Neural progenitor cell (in vitro differentiated cells): ENCODE measurements around the gene SLC35F5. TPM values are rescaled to one million over a fixed set of nuclear protein-coding genes. Genes with fewer than 3 reads are reported as not detected.

Source experiments
- DNase-seq: peaks from one replicate; pipeline ENCODE4 v3.0.0-alpha.2; 2016; ENCODE audit warnings: low spot score
- H2AFZ ChIP-seq: fragments of 200-600 bp; sonication (generic); replicated peaks from 2 replicates; pipeline ENCODE4 v1.6.1; 2016; ENCODE audit warnings: antibody characterized with exemption
- H3F3A ChIP-seq: fragments of 200-600 bp; sonication (generic); 2 replicates; pipeline ENCODE4 v1.6.1; 2016; ENCODE audit warnings: antibody characterized with exemption, low read depth
- H3K27ac ChIP-seq: fragments of 200-600 bp; sonication (generic); 2 replicates; pipeline ENCODE4 v1.5.1; 2016; ENCODE audit warnings: mild to moderate bottlenecking
- H3K27me3 ChIP-seq: fragments of 200-600 bp; sonication (generic); 2 replicates; pipeline ENCODE4 v1.6.1; 2016; ENCODE audit warnings: mild to moderate bottlenecking, moderate library complexity
- H3K36me3 ChIP-seq: fragments of 200-600 bp; sonication (generic); 2 replicates; pipeline ENCODE4 v1.5.1; 2016
- H3K4me1 ChIP-seq: fragments of 200-600 bp; sonication (generic); 2 replicates; pipeline ENCODE4 v1.6.1; 2016; ENCODE audit warnings: mixed run types
- H3K4me2 ChIP-seq: fragments of 200-600 bp; sonication (generic); 2 replicates; pipeline ENCODE4 v1.6.1; 2016
- H3K4me3 ChIP-seq: fragments of 200-600 bp; sonication (generic); 2 replicates; pipeline ENCODE4 v1.5.1; 2016
- H3K79me2 ChIP-seq: fragments of 200-600 bp; sonication (generic); 2 replicates; pipeline ENCODE4 v1.6.1; 2016; ENCODE audit warnings: low read depth
- H3K9ac ChIP-seq: fragments of 200-600 bp; sonication (generic); 2 replicates; pipeline ENCODE4 v1.6.1; 2016
- H3K9me3 ChIP-seq: fragments of 200-600 bp; sonication (generic); 2 replicates; pipeline ENCODE4 v1.5.1; 2016; ENCODE audit warnings: low read depth
- H4K20me1 ChIP-seq: fragments of 200-600 bp; sonication (generic); 2 replicates; pipeline ENCODE4 v1.6.1; 2016; ENCODE audit warnings: low read depth
- H3K27ac Mint-ChIP-seq: 3 replicates; pipeline ENCODE4 v1.8.0; 2021; ENCODE audit warnings: mixed read lengths
- H3K27me3 Mint-ChIP-seq: 2 replicates; pipeline ENCODE4 v1.8.0; 2022; ENCODE audit warnings: low read depth, mild to moderate bottlenecking, inconsistent platforms, moderate library complexity, mixed read lengths; ENCODE audit not compliant: insufficient read depth
- H3K36me3 Mint-ChIP-seq: 3 replicates; pipeline ENCODE4 v1.8.0; 2021; ENCODE audit warnings: mixed read lengths
- H3K4me1 Mint-ChIP-seq: 3 replicates; pipeline ENCODE4 v1.8.0; 2021; ENCODE audit warnings: mixed read lengths
- H3K4me3 Mint-ChIP-seq: 3 replicates; pipeline ENCODE4 v1.8.0; 2021; ENCODE audit warnings: mild to moderate bottlenecking, moderate library complexity, mixed read lengths
- H3K9me3 Mint-ChIP-seq: 3 replicates; pipeline ENCODE4 v1.8.0; 2020; ENCODE audit warnings: mixed read lengths
- CTCF ChIP-seq: fragments of 200-600 bp; sonication (generic); IDR thresholded peaks from 2 replicates; pipeline ENCODE4 v1.5.1; 2017; ENCODE audit warnings: antibody characterized with exemption, mild to moderate bottlenecking
- EZH2 ChIP-seq: fragments of 200-600 bp; sonication (generic); IDR thresholded peaks from 2 replicates; pipeline ENCODE4 v1.6.1; 2017; ENCODE audit warnings: antibody characterized with exemption, mild to moderate bottlenecking, moderate library complexity
- EZH2phosphoT487 ChIP-seq: fragments of 200-600 bp; sonication (generic); IDR thresholded peaks from 2 replicates; pipeline ENCODE4 v1.6.1; 2017; ENCODE audit warnings: antibody characterized with exemption
- total RNA-seq: library from RNA; depleted of rRNA; stranded (reverse); fragments of >200 nt; gene quantifications from 2 replicates; pipeline ENCODE4 v1.2.3, GENCODE V29; 2015; ENCODE audit warnings: low replicate concordance

Gene SLC35F5, protein sequence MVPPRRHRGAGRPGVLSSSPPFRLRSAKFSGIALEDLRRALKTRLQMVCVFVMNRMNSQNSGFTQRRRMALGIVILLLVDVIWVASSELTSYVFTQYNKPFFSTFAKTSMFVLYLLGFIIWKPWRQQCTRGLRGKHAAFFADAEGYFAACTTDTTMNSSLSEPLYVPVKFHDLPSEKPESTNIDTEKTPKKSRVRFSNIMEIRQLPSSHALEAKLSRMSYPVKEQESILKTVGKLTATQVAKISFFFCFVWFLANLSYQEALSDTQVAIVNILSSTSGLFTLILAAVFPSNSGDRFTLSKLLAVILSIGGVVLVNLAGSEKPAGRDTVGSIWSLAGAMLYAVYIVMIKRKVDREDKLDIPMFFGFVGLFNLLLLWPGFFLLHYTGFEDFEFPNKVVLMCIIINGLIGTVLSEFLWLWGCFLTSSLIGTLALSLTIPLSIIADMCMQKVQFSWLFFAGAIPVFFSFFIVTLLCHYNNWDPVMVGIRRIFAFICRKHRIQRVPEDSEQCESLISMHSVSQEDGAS
- 48.0 and 83.0 TPM in 2 replicates for total RNA-seq

GRCh38 chr2:113756355-113757137 is at the start of gene SLC35F5:
Gene SLC35F5 (minus strand): TSS chr2:113756642. CDS start chr2:113756409, 233 bp downstream.
- Histone ChIP-seq H3K4me3 (peak within 1 kb of the TSS; percentile 95), H2AFZ (peak within 1 kb of the TSS; percentile 75), H3K4me2 (peak within 1 kb of the TSS; percentile 85), H3K27me3 (no peaks in the 10 kb centered on the region), H3K27ac (peak within 1 kb of the TSS; percentile 38), H3K36me3 (no peaks in the 10 kb centered on the region), H3K9me3 (no peaks in the 10 kb centered on the region), H3K9ac (peak within 1 kb of the TSS; percentile 86), H3K4me1 (peaks cover 13% of the 10 kb centered on the region), H4K20me1 (peaks cover 8% of the 10 kb centered on the region), H3K79me2 (peaks cover 44% of the 10 kb centered on the region), H3F3A (no peaks in the 10 kb centered on the region)
- Mint-ChIP-seq H3K27ac (peak within 1 kb of the TSS; percentile 100), H3K9me3 (no peaks in the 10 kb centered on the region), H3K36me3 (peaks cover 7% of the 10 kb centered on the region), H3K4me3 (peak within 1 kb of the TSS; percentile 99), H3K27me3 (peaks cover 2% of the 10 kb centered on the region), H3K4me1 (peaks cover 13% of the 10 kb centered on the region)
- no peak for TF ChIP-seq CTCF
- DNase-seq = peak; percentile 96

DNA sequence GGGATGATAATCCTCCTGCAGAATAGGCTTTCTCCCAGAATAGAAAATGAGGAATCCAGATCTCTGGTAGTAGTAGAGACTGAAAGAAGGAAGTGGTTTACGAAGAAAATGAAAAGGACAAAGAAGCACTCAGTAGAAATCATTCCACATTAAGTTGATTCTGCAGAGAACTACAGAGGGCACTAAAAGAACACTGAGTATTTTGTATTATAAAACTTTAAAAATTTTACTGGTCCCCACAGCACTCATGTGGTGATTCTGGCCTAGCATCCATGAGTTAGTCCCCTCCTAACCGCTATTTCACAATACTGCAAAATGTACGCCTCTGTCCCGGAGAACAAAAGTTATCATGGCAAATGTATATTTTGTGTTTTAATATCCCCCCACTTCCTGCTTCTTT is 42.9 kb upstream of the SLC35F5 start:
- Mint-ChIP-seq H3K4me3 (no peak overlapping the region), H3K4me1 (peaks cover 12% of the 10 kb centered on the region), H3K27ac (no peak overlapping the region), H3K9me3 (no peaks in the 10 kb centered on the region), H3K27me3 (peaks cover 2% of the 10 kb centered on the region), H3K36me3 (no peaks in the 10 kb centered on the region)
- Histone ChIP-seq H3K4me2 (no peak overlapping the region), H3K4me3 (no peak overlapping the region), H3K27ac (no peak overlapping the region), H3K4me1 (no peaks in the 10 kb centered on the region), H3F3A (no peaks in the 10 kb centered on the region), H3K79me2 (no peaks in the 10 kb centered on the region), H4K20me1 (no peaks in the 10 kb centered on the region), H3K9ac (no peak overlapping the region), H3K9me3 (no peaks in the 10 kb centered on the region), H3K36me3 (no peaks in the 10 kb centered on the region), H2AFZ (no peak overlapping the region), H3K27me3 (no peaks in the 10 kb centered on the region)
- no peak for DNase-seq
- TF ChIP-seq CTCF = no peak
- TF ChIP-seq EZH2 = no peak
- TF ChIP-seq EZH2phosphoT487 = no peak

DNA sequence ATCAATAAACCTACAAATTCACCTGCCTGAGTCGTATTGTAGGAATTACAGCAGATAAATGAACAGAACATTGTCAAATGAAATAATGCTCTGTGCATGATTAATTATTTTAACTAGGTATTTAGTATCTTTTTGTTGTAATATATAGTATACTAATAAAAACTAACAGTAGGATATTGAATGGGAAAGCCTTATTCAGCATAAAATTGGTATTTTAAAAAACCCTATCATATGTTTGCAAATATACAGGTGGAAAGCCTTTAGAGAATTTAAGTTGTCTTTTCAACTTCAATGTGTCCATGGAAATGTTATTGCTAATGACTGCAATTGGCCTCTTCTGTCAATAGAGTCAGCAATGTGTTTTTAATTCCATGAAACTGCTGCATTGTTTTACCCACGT is 40.8 kb upstream of the SLC35F5 start:
- no peak overlapping the region for H2AFZ ChIP-seq
- H3K4me2 ChIP-seq = no peak overlapping the region
- Mint-ChIP-seq H3K4me3 (no peak overlapping the region), H3K36me3 (no peaks in the 10 kb centered on the region), H3K27ac (no peak overlapping the region), H3K9me3 (no peaks in the 10 kb centered on the region), H3K4me1 (peaks cover 12% of the 10 kb centered on the region), H3K27me3 (peaks cover 2% of the 10 kb centered on the region)
- no peak for TF ChIP-seq EZH2
- TF ChIP-seq CTCF = no peak
- no peak for TF ChIP-seq EZH2phosphoT487
- no peak overlapping the region for H3K9ac ChIP-seq
- no peaks in the 10 kb centered on the region for H3K79me2 ChIP-seq
- no peaks in the 10 kb centered on the region for H3K4me1 ChIP-seq
- no peak overlapping the region for H3K27ac ChIP-seq
- no peaks in the 10 kb centered on the region for H3K36me3 ChIP-seq
- no peaks in the 10 kb centered on the region for H3K9me3 ChIP-seq
- no peaks in the 10 kb centered on the region for H4K20me1 ChIP-seq
- DNase-seq = no peak
- H3F3A ChIP-seq = no peaks in the 10 kb centered on the region
- no peak overlapping the region for H3K4me3 ChIP-seq
- no peaks in the 10 kb centered on the region for H3K27me3 ChIP-seq
